Karpas-422 (cell line): Measurements from ENCODE around the gene RFX6. TPM values are rescaled to one million over a fixed set of nuclear protein-coding genes. Genes with fewer than 3 reads are reported as not detected.

Experiments used
- total RNA-seq: library from RNA; depleted of rRNA; stranded (reverse); fragments of >200 nt; shearing (Covaris generic); gene quantifications from 2 replicates; pipeline ENCODE4 v1.2.3, GENCODE V29; 2014; ENCODE audit warnings: low replicate concordance; rRNA removed

The RFX6 gene
- total RNA-seq, 1 experiment from 2014 or later = not detected

Other genes with a start within 250 kb of the RFX6 start
- 31.0 and 32.7 TPM in 2 replicates for gene ZUP1, start 208.5 kb upstream of the RFX6 start, total RNA-seq
- 15.9 and 16.0 TPM in 2 replicates for gene KPNA5, start 196.0 kb upstream of the RFX6 start, total RNA-seq
- gene FAM162B, start 111.5 kb upstream of the RFX6 start, total RNA-seq = not detected in 2 replicates
- not detected in 2 replicates for gene GPRC6A, start 48.2 kb upstream of the RFX6 start, total RNA-seq